GM21360 (cell line): ENCODE measurements around the gene FGGY.
"Not testable (repeated sequence)": the region's sequence is repeated elsewhere in the genome, so short reads cannot be mapped to it uniquely, and the experiment has no call there.

ENCODE experiments used
- ATAC-seq: cut with Tn5 transposase; IDR thresholded peaks from one replicate; pipeline ENCODE4 v1.9.1; 2021; ENCODE audit warnings: mild to moderate bottlenecking, moderate library complexity; ENCODE audit not compliant: unreplicated experiment

Gene FGGY, protein sequence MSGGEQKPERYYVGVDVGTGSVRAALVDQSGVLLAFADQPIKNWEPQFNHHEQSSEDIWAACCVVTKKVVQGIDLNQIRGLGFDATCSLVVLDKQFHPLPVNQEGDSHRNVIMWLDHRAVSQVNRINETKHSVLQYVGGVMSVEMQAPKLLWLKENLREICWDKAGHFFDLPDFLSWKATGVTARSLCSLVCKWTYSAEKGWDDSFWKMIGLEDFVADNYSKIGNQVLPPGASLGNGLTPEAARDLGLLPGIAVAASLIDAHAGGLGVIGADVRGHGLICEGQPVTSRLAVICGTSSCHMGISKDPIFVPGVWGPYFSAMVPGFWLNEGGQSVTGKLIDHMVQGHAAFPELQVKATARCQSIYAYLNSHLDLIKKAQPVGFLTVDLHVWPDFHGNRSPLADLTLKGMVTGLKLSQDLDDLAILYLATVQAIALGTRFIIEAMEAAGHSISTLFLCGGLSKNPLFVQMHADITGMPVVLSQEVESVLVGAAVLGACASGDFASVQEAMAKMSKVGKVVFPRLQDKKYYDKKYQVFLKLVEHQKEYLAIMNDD

DNA sequence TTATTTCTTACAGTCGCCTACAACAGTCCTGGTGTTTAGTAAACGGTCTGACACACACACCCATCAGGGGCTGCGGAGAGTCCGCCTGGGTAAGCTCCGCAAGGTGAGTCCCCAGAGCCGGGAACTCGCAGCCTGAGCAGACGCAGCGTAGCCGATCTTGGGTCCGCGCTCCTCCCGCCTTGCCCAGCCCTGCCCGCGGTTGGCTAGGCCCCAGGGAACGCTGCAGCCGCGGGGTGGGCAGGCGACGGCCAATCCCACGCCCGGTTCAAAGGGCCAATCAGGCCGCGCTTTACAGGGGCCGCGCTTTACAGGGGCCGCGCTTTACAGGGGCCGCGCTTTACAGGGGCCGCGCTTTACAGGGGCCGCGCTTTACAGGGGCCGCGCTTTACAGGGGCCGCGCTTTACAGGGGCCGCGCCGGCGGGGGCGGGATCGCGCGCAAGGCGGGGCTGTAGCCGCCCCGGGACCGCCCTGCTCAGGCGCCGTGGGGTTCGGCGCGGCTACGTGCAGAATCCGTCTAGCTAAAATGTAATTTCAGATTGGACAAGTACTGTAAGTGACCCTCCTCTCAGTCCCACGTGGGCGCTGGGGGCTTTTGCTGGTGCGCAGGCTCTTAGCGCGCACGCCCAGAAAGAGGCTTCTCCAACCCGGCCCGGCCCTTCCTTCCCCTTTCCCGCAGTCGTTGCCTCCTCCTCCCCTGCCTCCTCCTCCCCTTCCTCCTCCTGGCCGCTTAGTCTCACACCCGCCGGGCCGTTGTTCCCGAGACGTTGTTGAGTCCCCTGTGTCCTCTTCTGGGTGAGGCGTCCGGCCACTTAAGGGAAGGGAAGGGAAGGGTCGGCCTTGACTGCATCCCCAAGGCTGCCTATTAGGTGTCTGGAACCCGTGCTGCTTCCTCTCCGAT, at the start of gene FGGY:
TSS of gene FGGY (plus strand) at position 737 of the 899 bp plus-strand sequence. CDS start 24,456 bp downstream, outside the sequence.
- peak; percentile 94 for ATAC-seq

DNA sequence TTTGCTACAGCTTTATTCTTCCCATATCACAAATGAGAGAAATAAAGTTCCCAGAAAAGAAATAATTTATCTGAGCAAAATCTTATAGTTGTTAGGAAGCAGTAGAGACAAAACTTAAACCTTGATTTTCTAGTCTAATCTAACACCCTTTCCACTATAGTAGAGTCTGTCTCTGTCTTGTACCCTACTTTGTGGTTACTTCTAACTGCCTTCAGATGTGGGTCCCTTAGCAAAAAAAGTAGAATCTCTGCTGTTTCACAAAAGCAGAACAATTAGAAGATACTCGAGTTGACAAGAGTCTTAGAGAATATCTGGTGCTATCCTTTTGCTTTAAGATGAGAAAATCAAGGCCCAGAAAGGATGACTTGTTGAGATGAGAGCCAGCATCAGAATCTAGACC, 48.1 kb upstream of the FGGY start:
- no peak for ATAC-seq

DNA sequence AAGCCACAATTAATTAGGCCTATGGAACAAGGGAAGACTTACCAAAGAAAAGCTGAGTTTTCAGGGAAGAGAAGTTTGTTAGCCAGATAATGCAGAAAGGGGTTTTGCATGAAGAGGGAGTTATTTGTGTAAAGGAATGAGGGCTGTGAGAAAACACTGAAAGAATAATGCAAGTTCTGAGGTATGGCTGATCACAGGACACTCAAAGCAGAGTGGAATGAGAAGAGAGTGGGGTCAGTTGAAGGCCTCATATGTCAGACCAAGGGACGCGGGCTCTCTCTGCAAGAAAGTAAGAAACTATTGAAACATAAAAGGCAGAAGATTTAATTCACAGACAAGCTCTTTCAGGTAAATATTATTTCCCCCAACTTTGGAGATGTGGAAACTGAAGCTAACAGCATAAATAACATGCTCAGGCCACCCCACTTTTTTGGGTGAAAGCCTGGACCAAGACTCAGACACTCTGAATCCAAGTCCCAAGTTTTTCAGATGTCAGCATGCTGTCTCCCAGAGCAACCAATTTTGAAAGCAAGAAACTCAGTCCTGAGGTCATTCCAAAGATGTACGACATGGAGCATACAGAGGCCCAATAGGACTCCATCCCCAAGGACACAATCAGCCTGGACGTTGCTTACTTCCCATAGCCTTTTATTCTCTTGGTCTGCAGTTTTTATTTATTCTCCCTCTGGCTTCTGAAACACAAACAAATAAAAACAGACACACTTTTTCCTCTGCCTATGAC, 47.3 kb upstream of the FGGY start:
- no peak for ATAC-seq

DNA sequence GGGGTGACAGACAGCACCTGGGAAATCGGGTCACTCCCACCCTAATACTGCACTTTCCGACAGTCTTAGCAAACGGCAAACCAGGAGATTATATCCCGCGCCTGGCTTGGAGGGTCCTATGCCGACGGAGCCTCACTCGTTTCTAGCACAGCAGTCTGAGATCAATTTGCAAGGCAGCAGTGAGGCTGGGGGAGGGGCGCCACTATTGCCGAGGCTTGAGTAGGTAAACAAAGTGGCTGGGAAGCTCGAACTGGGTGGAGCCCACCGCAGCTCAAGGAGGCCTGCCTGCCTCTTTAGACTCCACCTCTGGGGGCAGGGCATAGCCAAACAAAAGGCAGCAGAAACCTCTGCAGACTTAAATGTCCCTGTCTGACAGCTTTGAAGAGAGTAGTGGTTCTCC, 45.8 kb upstream of the FGGY start:
- not testable (repeated sequence) for ATAC-seq

DNA sequence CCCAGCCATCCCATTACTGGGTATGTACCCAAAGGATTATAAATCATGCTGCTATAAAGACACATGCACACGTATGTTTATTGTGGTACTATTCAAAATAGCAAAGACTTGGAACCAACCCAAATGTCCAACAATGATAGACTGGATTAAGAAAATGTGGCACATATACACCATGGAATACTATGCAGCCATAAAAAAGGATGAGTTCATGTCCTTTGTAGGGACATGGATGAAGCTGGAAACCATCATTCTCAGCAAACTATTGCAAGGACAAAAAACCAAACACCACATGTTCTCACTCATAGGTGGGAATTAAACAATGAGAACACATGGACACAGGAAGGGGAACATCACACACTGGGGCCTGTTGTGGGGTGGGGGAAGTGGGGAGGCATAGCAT, 40.5 kb upstream of the FGGY start:
- ATAC-seq: not testable (repeated sequence)

DNA sequence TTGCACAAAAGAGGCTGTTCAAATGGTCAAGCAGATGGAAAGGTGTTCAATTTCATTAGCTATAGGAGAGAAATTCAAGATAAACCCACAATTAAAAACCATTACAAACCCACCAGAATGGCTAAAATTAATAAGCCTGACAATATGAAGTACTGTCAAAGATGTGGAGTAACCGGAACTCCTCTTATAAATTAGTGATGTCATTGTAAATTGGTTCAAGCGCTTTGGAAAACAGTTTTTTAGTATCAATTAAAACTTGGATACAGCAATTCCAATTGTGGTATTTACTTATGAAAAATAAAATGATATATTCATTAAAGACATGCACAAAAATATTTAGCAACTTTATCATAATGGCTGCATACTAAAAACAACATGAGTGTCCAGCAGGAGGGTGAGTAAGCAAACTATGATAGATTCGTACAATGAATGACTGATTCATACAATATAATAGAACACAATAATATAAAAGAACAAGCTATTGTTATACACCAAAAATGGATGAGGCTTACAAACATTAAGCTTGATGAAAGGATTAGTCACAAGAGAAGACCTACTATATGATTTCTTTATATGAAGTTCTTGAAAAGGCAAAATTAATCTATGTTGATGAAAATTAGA, 38.4 kb upstream of the FGGY start:
- no peak for ATAC-seq

DNA sequence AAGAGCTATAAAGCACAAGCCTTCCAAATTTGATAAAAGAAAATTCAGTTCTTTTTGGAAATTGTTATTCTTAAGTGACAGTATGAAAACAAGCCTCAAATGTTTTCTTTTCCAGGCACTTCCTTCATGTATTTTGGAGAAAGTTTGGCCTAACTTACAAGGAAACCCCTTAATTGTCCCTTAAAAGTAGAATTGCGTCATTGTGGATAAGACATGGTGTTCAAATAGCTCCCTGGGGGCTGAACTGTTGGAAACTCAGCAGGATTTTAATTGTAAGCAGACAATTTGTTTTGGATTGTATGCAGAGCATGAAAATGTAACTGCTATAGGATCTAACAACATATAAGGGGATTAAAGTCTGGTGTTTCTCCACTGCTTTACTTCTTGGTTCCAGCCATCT, 35.4 kb upstream of the FGGY start:
- ATAC-seq: no peak

DNA sequence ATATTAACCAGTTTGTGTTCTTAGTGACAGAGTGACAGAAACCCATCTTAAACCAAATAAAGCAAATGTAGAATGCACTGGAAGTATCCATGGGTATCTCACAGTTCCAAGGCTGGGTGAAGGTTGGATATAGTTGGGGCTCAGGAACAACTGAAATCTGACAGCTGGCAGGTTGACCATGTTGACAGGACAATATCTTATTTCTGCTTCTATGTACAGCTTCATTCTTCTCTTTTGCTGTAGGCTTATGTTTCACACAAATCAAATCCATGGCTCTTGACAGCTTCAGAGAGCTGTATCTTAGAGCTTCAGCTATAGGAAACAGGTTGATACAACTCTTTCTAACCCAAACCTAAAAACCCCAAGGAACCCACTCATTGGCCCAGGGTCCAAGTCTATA, 34.3 kb upstream of the FGGY start:
- ATAC-seq: no peak

DNA sequence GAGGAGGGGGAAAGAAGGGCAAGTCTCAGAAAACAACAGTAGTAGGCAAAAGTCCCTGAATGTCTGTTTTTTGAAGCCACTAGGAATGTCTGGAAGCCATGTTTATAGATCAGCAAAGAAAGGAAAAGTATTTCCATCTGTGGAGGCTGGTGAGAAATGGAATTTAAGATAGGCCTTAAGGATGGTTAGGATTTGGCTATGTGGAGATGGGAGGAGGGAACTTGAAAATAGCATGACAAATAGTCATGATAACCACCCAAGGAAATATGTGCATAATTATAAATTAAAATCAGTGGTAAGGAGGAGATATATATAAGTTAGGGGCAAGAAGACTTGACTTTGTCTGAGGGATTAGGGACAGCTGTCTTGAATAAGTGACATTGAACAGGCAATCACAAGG, 33.8 kb upstream of the FGGY start:
- ATAC-seq: no peak

DNA sequence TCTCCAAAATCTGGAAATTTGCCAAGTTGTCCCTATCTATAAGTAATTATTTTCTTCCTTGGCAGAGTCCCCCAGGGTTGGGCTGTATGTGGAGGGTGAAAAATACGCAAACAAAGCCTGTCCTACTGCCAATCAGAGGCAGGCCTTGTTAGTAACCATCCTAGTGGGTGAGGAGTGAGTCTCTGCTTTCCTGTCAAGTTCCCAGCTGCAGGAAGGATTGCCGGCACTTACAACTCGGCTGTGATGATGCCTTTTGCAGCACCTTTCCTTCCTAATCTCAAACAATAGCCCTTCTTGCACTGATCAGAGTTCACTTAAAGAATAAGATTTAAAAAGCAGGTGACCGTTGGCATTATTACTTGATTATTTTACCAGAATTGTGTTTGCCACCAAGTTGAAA, 31.3 kb upstream of the FGGY start:
- ATAC-seq: no peak

DNA sequence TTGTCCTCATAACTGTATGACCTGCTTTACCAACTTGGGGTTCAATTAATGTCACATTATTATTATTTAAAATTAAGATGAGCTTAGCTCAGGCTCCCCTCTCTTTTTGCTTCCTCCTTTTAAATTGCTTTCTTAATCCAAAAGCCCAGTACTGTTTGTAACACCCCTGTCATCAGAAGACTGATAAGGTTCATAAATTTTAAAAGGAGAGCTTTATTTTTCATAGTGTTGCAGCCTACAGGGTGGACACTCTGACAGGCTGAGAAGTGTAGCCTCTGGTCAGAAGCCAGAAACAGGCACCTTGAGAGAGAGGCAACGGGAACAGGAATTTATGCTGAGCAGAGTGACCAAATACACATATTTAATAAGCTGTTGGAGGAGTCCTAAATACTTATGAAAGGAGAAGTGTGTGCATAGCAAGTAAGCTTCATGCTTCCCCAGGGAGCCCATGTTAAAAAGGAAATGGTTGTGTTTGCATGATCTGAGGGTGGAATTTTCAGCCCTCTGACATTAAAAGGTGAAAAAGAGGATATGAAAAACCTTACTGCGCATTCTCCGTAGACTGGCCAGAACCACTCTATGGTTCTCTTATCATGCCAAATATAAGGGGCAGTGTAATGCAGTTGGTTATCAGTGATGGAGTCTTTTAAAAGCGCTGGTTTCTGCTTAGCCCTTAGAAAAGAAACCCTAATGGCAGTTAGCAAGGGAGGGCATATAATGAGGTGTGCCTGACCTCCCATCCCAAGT, 30.5 kb upstream of the FGGY start:
- peak; percentile 85 for ATAC-seq

DNA sequence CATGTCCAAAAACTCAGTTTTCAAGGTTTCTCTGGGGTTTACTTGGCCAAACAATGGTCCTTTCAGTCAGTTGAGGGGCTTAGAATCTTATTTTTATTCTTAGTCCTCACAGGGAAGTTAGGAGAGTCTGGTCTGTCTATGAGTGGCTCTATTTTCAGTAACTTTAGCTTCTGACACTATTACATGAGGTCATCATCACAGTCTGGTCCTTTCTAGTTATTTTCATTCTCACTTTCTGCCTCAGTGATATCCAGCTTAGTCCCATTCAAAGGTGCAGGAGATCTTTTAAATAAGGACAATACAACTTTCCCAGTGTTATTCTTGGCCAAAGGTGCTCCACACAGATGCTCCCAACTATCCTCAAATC, 30.0 kb upstream of the FGGY start:
- ATAC-seq: peak; percentile 50

DNA sequence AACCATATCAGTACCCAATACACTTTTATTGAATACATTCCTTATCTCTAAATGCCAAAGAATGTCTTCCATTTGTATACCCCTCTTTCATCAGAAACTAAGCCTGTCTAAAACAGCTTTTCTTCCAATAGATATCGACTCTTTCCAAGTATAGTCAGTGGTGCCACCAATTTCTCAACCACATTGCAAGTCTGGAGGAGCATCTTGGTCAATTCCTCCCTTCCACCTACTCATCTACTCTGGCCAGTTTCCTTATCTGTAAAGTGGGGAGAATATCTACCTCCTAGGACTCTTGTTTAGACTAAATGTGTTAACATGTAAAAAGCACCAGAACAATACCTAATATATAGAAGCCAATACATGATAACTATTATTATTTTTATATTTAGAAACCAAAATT, 28.5 kb upstream of the FGGY start:
- no peak for ATAC-seq

DNA sequence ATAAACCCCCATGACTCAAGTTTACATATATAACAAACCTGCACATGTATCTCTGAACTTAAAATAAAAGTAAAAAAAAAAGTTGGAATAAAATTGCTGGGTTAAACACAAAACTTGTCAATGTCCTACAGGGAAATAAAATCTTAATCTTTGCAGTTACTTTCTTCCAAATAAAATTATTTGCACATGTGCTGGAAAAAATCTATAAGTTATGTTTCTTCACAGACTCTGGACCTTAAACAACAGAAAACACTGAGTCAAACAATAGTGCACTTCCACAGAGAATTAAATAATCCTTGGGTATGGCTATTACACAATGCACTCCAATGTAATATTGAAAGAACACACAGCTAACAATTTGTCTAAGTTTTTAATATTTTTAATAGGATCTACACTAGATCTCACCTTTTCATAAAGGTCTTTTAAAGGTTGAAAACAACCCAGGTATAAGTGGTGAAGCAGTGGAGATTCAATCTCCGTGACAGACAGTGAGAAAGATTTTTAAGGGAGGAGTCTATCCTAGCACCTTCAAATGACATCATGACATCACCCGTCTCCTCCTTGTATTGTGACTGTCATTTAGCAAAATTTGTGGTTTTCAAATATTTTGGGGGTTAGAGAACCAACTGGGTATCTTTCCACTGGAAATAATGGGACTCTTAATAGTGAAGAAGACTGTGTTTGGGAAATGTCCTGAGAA, 25.2 kb upstream of the FGGY start:
- no peak for ATAC-seq

DNA sequence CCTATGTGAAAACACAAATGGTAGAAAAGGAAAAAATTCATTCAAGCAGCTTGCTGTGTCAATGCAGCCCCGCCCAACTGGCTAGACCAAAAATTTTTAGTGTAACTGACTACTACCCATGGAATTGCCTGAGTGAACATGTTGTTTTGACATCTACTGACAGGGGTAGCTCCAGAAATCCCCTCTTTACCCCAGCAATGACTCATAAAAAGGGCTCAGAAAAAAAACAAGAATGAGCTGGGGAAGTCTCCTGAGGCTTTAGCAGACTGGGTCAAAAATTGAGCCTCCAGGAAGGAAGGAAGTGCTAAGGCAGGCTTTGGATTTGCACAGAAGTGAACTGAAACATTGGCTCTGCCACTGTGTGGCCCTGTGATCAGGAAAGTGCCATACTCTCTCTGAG, 24.4 kb upstream of the FGGY start:
- ATAC-seq: peak; percentile 93

DNA sequence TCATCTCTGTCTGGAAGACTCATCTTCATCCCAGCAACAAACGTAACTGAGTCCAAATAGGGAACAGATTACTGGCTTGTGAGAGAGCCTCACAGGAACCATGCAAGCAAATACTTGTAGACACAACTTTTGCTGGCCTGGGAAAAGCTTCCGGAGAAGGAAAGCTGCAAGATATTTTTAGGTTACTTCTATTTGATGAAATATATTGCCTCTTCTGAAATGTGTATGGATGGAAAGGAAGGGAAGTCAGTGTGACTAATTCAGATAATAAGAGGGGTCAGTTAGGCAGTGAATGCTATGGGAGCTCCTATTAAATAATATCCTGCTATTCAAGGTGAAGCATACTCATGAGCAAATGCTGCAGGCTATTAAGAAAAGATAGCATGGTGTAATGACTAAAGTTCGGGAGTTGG, 20.4 kb upstream of the FGGY start:
- ATAC-seq: no peak

DNA sequence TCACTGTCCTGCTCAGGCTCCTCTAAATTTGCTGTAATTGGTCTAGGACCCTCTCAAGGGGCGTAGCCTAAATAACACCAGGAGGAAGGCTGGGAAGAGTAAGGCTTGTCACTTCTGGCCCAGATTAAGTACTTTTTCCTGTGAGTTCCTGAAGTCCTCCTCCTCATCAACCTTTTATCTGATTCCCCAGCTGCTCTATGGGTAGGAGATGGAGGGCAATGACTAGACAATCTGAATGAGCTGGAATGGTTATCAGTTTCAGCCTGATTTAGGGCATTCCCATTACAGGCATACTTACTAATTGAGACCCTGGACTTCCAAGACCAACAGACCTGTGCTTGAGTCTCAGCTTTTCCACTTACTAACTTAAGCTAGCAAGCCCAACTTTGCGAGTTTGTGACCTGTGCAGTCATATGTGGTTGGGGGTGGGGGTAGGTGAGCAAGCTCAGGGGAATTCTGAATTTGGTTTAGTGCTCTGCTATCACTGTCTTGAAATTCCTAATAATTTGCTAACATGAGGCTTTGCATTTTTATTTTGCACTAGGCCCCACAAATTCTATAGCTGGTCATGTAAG, 18.0 kb upstream of the FGGY start:
- no peak for ATAC-seq

DNA sequence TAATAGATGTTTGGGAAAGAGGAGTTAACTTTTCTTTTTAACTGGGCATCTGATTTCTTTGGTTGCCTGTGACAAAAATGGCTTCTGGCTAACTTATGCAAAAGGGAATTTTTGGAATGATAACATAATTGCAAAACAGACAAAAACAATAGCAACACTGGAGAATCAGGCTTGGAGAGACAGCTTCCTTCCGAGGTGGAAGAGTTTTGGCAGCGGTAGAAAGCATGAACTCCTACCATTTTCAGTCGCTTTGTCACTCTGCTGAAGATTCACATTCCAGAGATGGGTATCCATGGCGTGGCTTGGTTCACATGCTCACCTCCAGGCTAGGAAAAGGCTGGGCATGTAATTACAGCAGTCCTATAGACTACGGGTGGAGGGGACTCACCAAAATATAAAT, 17.2 kb upstream of the FGGY start:
- ATAC-seq: no peak

DNA sequence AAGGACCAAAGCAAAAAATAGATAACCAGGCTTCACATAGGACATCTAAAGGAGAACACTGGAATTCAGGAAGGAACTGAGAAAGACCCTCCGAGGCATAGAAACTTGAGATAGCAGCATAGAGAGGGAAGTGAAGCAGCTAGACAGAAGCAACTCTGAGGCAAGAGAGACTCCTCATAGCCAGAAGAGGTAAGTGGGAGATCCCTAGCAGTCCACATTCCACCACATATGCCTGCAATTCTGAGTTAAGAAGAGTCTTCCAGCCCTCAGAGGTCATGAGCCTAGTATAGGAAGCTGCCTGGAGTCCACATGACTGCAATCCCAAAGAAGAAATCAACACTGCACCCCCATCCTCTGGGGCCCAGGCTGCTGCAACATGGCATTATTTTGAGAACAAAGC, 13.9 kb upstream of the FGGY start:
- no peak for ATAC-seq
